ENCODE data around the gene NXNL2. TPM values are rescaled to one million over a fixed set of nuclear protein-coding genes. Genes with fewer than 3 reads are reported as not detected.

Gene NXNL2
- total and polyA plus RNA-seq, 10 of the 15 experiments (the other 5 are each of a cell fraction or from before 2014, with no cell fraction given): not detected

DNA sequence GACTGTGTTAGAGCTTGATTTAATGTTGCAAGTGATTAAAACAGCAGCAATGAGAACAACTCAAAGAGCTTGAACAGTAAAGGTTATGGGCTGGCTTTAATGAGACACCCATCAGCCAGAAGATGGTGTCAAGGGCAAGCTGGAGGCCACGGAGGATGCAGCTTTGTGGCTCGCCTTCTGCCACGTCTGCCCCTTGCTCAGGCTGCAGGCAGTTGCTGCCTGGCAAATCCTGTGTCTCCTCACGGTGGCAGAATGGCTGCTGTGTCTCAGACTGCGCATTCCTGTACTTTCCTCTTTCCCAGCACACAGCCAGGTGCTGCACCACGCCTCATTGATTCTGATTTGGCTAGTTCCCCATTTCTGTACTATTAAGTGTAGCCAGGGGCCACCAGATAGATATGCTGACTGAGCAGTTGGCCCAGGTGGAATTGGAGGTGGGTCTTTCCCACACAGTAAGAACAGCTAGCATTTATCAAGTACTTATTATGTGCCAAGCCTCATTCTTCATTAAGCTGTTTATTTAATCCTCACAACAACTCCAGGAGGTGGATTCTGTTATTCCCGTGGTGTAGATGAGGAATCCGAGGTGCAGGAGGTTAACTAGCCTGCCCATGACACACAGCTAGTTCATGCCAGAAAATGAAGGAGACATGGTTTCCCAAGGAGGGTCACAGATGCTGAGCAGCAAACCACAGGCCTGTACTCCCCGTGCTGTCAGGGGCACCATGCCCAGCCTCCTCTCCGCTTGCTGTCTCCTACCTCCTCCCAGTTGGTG, 3.5 kb downstream of the NXNL2 start:
- no peaks in the 10 kb centered on the region for H3K9me3 ChIP-seq (replicated peaks; ENCODE audit: control insufficient read depth, insufficient read depth, low read length)
- no peak overlapping the region for H3K4me2 ChIP-seq (ENCODE audit: control insufficient read depth, insufficient read depth)
- no peaks in the 10 kb centered on the region for H3K4me1 ChIP-seq (ENCODE audit: control insufficient read depth, insufficient read depth, low read length)
- no peak overlapping the region for H3K9ac ChIP-seq (ENCODE audit: control insufficient read depth, insufficient read depth, low read length)
- no peak overlapping the region for H3K4me3 ChIP-seq
- BruUV-seq (replicated peaks): no TSS peak
- ChIA-PET CTCF (interaction anchor here (1.3 kb wide), 1 partner anchor 40 kb away, joined by 3 read pairs; no protein-coding TSS in a partner anchor), POLR2A (interaction anchor here (0.5 to 1.9 kb wide), 2 partner anchors 49 to 52 kb away, joined by 3 to 6 read pairs; no protein-coding TSS in a partner anchor), SMC1A (ENCODE audit: uncharacterized antibody, unreplicated experiment) (no interaction called here), RAD21 (ENCODE audit: unreplicated experiment) (interaction anchor here (2.0 kb wide), 1 partner anchor 51 kb away, joined by 4 read pairs; no protein-coding TSS in a partner anchor)
- DNase-seq (ENCODE audit: low read depth, low spot score) (no peak), FAIRE-seq (no peak), ATAC-seq (no peak)
- H3K27me3 ChIP-seq (replicated peaks in 1 of 2; ENCODE audit: control insufficient read depth in 2 of 2, insufficient read depth in 2 of 2, low read length in 1 of 2): peaks cover 0 to 2% of the 10 kb centered on the region in 2 experiments; a peak in 3 of 4 replicates
- H3K79me2 ChIP-seq (ENCODE audit: control insufficient read depth, insufficient read depth, low read length): no peaks in the 10 kb centered on the region
- intact Hi-C loops (cut with micrococcal nuclease; ENCODE audit: unreplicated experiment) (no loop called here), in situ Hi-C loops (cut with MboI) (no loop called here)
- H3K27ac ChIP-seq (ENCODE audit: control insufficient read depth, insufficient read depth): no peak overlapping the region
- TF ChIP-seq, protein P1, sequence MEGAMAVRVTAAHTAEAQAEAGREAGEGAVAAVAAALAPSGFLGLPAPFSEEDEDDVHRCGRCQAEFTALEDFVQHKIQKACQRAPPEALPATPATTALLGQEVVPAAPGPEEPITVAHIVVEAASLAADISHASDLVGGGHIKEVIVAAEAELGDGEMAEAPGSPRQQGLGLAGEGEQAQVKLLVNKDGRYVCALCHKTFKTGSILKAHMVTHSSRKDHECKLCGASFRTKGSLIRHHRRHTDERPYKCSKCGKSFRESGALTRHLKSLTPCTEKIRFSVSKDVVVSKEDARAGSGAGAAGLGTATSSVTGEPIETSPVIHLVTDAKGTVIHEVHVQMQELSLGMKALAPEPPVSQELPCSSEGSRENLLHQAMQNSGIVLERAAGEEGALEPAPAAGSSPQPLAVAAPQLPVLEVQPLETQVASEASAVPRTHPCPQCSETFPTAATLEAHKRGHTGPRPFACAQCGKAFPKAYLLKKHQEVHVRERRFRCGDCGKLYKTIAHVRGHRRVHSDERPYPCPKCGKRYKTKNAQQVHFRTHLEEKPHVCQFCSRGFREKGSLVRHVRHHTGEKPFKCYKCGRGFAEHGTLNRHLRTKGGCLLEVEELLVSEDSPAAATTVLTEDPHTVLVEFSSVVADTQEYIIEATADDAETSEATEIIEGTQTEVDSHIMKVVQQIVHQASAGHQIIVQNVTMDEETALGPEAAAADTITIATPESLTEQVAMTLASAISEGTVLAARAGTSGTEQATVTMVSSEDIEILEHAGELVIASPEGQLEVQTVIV (IDR thresholded peaks at IDR 0.05; ENCODE audit: borderline replicate concordance, partially characterized antibody): no peak
- TF ChIP-seq IKZF2 (IDR thresholded peaks at IDR 0.05): no peak
- TF ChIP-seq PAX5 (IDR thresholded peaks at IDR 0.05; ENCODE audit: borderline replicate concordance, low read depth, low read length): no peak
- TF ChIP-seq RAD21 (IDR thresholded peaks at IDR 0.05; ENCODE audit: insufficient read depth, low read depth, low read length): no peak
- no peak for TF ChIP-seq PML (IDR thresholded peaks at IDR 0.05; ENCODE audit: low read length)
- TF ChIP-seq RUNX3 (IDR thresholded peaks at IDR 0.05; ENCODE audit: low read length): no peak
- TF ChIP-seq, protein P2, sequence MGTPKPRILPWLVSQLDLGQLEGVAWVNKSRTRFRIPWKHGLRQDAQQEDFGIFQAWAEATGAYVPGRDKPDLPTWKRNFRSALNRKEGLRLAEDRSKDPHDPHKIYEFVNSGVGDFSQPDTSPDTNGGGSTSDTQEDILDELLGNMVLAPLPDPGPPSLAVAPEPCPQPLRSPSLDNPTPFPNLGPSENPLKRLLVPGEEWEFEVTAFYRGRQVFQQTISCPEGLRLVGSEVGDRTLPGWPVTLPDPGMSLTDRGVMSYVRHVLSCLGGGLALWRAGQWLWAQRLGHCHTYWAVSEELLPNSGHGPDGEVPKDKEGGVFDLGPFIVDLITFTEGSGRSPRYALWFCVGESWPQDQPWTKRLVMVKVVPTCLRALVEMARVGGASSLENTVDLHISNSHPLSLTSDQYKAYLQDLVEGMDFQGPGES (IDR thresholded peaks at IDR 0.05): no peak
- no peak overlapping the region for H2AFZ ChIP-seq (ENCODE audit: control insufficient read depth, low read depth, low read length)
- H4K20me1 ChIP-seq (ENCODE audit: control insufficient read depth, insufficient read depth): no peaks in the 10 kb centered on the region
- H3K36me3 ChIP-seq (ENCODE audit: control insufficient read depth in 2 of 2, insufficient read depth in 2 of 2, low read length in 1 of 2): no peaks in the 10 kb centered on the region
- WGBS (ENCODE audit: insufficient coverage, insufficient replicate concordance, low lambda C conversion rate, missing lambda C conversion rate): 6% methylated on average over 10 of the region's 10 CpGs
